ENCODE data around the gene OGN. TPM values are rescaled to one million over a fixed set of nuclear protein-coding genes. Genes with fewer than 3 reads are reported as not detected.

OGN gene
- total RNA-seq, 1 donor from 2014 or later, result not detected

DNA sequence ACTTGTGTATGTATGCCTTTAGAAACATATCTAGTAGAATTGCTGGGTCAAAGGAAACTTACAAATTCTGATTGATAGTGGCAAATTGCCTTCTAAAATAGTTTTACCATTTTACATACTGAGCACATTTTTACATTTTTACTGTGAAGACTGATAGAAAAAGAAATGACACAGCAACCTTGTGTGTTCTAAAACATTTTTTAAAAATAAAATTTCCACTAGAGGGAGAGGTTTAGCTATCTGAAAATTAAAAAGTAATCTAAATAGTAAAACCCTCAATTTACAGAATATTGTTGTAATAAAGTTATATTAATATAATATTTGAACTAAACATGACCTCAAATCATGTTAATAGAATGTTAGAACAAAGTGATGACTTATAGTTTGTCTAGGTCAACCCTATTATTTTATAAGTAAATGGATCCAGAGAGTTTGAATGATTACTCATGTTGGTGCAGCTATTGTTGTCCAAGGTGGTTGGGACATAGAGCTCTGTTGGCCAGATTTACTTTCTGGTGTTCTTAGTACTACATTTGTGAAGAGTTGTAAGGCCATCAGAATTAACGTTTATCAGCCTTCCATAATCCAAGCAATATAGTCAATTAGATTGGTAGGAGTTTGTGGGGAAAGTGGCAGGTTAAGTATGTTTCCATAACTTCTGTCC is 61.4 kb downstream of the OGN start:
- peak; percentile 42 for DNase-seq (ENCODE audit: low read depth)
- no peaks in the 10 kb centered on the region for H3K27me3 ChIP-seq (ENCODE audit: control insufficient read depth, insufficient read depth, low read length)
- TF ChIP-seq, protein P1, sequence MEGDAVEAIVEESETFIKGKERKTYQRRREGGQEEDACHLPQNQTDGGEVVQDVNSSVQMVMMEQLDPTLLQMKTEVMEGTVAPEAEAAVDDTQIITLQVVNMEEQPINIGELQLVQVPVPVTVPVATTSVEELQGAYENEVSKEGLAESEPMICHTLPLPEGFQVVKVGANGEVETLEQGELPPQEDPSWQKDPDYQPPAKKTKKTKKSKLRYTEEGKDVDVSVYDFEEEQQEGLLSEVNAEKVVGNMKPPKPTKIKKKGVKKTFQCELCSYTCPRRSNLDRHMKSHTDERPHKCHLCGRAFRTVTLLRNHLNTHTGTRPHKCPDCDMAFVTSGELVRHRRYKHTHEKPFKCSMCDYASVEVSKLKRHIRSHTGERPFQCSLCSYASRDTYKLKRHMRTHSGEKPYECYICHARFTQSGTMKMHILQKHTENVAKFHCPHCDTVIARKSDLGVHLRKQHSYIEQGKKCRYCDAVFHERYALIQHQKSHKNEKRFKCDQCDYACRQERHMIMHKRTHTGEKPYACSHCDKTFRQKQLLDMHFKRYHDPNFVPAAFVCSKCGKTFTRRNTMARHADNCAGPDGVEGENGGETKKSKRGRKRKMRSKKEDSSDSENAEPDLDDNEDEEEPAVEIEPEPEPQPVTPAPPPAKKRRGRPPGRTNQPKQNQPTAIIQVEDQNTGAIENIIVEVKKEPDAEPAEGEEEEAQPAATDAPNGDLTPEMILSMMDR (IDR thresholded peaks at IDR 0.05; ENCODE audit: insufficient read depth, low read length, severe bottlenecking), result no peak
- no peaks in the 10 kb centered on the region for H3K36me3 ChIP-seq (ENCODE audit: control insufficient read depth, insufficient read depth, low read length)
- no peak overlapping the region for H3K4me3 ChIP-seq (ENCODE audit: low read depth, low read length)
- FAIRE-seq, result no peak

GRCh38 chr9:92341578-92341977 is 62.8 kb downstream of the OGN start:
- DNase-seq (ENCODE audit: low read depth) (no peak), FAIRE-seq (no peak)
- H3K36me3 ChIP-seq (ENCODE audit: control insufficient read depth, insufficient read depth, low read length), result no peaks in the 10 kb centered on the region
- no peaks in the 10 kb centered on the region for H3K27me3 ChIP-seq (ENCODE audit: control insufficient read depth, insufficient read depth, low read length)
- no peak overlapping the region for H3K4me3 ChIP-seq (ENCODE audit: low read depth, low read length)
- TF ChIP-seq, protein P1 (IDR thresholded peaks at IDR 0.05; ENCODE audit: insufficient read depth, low read length, severe bottlenecking), result no peak

GRCh38 chr9:92333282-92333634 is 71.1 kb downstream of the OGN start:
- Histone ChIP-seq H3K36me3 (ENCODE audit: control insufficient read depth, insufficient read depth, low read length) (no peaks in the 10 kb centered on the region), H3K27me3 (ENCODE audit: control insufficient read depth, insufficient read depth, low read length) (no peaks in the 10 kb centered on the region), H3K4me3 (ENCODE audit: low read depth, low read length) (no peak overlapping the region)
- TF ChIP-seq, protein P1 (IDR thresholded peaks at IDR 0.05; ENCODE audit: insufficient read depth, low read length, severe bottlenecking), result no peak
- no peak for DNase-seq (ENCODE audit: low read depth)
- FAIRE-seq, result no peak

Other genes with a start within 250 kb of the OGN start
- 379 and 631 TPM in 2 replicates for gene IARS1, start 110.9 kb downstream of the OGN start, total RNA-seq
- 15.7 and 19.7 TPM in 2 replicates for gene NOL8, start 79.2 kb downstream of the OGN start, total RNA-seq
- 0.38 and 1.3 TPM in 2 replicates for gene CENPP, start 78.6 kb downstream of the OGN start, total RNA-seq
- gene OMD, start 19.9 kb upstream of the OGN start, total RNA-seq, result not detected in 2 replicates
- gene ASPN, start 77.9 kb upstream of the OGN start, total RNA-seq, result not detected in 2 replicates
- 0.26 and 0.90 TPM in 2 replicates for gene ECM2, start 131.4 kb upstream of the OGN start, total RNA-seq

All from bronchial epithelial cell (primary cell).